Stimulated activated CD8-positive, alpha-beta memory T cell treated with anti-CD3 and anti-CD28 coated beads, Interleukin-15, amount 100 ng/mL, for 4 hours (primary cell): ENCODE results near the gene LEPROT.

ENCODE experiments used
- DNase-seq, 2 donors: peaks; one replicate each; pipeline ENCODE4 v3.0.0-alpha.2; 2020; ENCODE audit warnings: low read depth in 2 of 2

LEPROT gene

GRCh38 chr1:65477414-65478378, 57.2 kb downstream of the LEPROT start:
- DNase-seq = no peak

GRCh38 chr1:65478379-65479026, 58.0 kb downstream of the LEPROT start:
- DNase-seq = no peak

DNA sequence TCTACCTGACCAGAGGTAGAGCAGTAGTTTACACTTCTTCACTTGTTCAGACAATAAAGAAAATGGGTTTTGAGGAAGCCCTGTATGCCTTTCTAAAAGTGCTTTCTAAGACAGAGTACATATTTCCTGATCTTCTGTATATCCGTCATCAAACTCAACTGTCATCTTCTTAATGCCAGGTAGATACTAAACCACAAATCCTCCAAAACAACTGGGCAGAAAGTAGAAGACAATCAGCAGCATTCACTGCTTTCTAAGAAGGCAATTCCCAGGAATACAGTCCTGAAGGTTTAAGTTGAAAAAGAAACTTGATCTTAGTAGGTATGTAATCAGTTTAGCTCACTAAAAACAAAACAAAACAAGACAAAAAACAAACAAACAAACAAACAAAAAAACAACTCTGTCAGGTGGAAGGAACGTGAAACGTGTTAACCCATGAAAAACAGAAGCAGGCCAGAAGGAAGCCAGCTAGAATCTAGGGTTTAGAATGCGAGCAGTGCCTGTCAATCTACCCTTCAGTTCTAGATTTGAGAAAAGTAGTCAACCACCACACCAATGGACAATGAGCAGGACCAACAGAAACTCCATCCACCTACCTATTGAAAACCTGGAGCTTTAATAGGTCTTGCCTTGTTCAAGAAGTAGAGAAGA, 59.2 kb downstream of the LEPROT start:
- no peak for DNase-seq

DNA sequence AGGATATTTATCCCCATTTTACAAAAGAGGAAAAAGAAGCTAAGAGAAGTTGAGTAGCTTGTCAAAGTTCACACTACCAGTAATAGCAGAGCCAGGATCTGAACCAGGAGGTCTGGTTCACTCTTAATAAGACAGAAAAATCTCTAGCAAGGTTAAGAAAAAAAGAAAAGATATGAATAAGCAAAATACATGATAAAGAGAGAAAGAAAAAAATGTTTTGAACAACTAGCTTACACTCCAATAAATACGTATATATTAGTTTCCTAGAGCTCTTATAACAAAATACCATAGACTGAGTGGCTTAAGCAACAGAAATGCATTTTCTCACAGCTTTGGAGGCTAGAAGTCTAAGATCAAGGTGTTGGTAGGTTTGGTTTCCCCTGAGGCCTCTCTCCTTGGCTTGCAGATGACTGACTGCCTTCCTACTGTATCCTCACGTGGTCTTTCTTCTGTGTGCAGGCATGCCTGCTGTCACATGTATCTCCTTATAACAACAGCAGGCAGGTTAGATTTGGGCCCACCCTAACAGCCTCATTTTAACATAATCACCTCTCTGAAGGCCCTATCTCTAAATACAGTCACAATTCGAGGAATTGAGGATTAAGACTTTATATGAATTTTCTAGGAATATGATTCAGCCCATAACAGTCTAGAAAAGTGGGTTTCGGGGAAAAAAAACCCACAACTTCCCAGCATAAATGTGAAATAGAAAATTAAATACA, 60.4 kb downstream of the LEPROT start:
- no peak for DNase-seq

- no peak for DNase-seq
Observed at GRCh38 chr1:65483993-65484754, 63.7 kb downstream of the LEPROT start.
